ENCODE results near the gene MYL6B. TPM values are rescaled to one million over a fixed set of nuclear protein-coding genes. Genes with fewer than 3 reads are reported as not detected.

Gene MYL6B
- total RNA-seq, 1 donor from 2014 or later, result 19.5 TPM

DNA sequence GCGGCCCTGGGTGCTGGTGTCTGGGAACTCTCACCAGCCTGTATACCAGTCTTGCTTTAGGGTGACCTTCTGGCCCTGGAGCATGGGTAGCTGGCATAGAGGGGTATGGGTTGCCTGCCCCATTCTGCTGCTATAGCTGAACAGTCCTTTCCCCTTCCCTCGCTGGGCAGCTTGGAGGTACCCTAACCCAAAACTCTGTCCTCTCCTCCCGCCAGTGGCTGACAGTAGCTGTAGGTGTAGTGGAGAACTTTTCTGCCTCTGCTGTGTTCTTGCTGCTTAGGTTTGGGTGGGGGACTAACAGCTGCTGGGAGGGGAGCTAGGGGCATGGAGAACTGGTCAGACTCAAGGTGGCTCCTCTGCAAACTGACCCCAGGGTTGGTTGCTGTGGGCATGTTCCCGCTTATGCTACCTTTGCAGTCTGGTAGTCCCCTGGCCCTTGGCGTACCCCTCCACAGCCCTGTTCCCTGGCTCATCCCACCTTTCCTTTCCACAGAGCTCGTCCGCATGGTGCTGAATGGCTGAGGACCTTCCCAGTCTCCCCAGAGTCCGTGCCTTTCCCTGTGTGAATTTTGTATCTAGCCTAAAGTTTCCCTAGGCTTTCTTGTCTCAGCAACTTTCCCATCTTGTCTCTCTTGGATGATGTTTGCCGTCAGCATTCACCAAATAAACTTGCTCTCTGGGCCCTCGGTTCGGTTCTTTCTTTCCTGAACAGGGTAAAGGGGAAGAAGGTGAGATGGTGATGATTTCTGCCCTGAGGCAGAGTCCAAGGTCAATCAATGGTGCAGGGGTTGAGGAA is 8.7 kb downstream of the MYL6B start:
- peak overlapping the region; percentile 84 for H3K4me3 ChIP-seq
- H3K27me3 ChIP-seq, result no peaks in the 10 kb centered on the region
- TF ChIP-seq, protein P1, sequence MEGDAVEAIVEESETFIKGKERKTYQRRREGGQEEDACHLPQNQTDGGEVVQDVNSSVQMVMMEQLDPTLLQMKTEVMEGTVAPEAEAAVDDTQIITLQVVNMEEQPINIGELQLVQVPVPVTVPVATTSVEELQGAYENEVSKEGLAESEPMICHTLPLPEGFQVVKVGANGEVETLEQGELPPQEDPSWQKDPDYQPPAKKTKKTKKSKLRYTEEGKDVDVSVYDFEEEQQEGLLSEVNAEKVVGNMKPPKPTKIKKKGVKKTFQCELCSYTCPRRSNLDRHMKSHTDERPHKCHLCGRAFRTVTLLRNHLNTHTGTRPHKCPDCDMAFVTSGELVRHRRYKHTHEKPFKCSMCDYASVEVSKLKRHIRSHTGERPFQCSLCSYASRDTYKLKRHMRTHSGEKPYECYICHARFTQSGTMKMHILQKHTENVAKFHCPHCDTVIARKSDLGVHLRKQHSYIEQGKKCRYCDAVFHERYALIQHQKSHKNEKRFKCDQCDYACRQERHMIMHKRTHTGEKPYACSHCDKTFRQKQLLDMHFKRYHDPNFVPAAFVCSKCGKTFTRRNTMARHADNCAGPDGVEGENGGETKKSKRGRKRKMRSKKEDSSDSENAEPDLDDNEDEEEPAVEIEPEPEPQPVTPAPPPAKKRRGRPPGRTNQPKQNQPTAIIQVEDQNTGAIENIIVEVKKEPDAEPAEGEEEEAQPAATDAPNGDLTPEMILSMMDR (IDR thresholded peaks at IDR 0.05), result no peak
- intact Hi-C loops (cut with DNase I), result no loop called here
- H3K9me3 ChIP-seq, result no peaks in the 10 kb centered on the region
- peaks cover 65% of the 10 kb centered on the region for H3K36me3 ChIP-seq
- H3K4me1 ChIP-seq, result peaks cover 21% of the 10 kb centered on the region
- DNase-seq (no peak), ATAC-seq (no peak)
- H3K27ac ChIP-seq, result peak overlapping the region; percentile 96

- Histone ChIP-seq H3K27me3 (no peaks in the 10 kb centered on the region), H3K4me3 (no peak overlapping the region), H3K36me3 (peaks cover 72% of the 10 kb centered on the region), H3K9me3 (no peaks in the 10 kb centered on the region), H3K27ac (no peak overlapping the region), H3K4me1 (peaks cover 21% of the 10 kb centered on the region)
- intact Hi-C loops (cut with DNase I), result no loop called here
- TF ChIP-seq, protein P1 (IDR thresholded peaks at IDR 0.05), result no peak
- DNase-seq, result no peak
- ATAC-seq, result no peak
Observed at GRCh38 chr12:56161690-56162351, 9.4 kb downstream of the MYL6B start.

GRCh38 chr12:56162468-56163290 is 10.3 kb downstream of the MYL6B start:
- Histone ChIP-seq H3K27ac (no peak overlapping the region), H3K27me3 (no peaks in the 10 kb centered on the region), H3K4me3 (no peak overlapping the region), H3K4me1 (peaks cover 21% of the 10 kb centered on the region), H3K9me3 (no peaks in the 10 kb centered on the region), H3K36me3 (peaks cover 80% of the 10 kb centered on the region)
- TF ChIP-seq, protein P1 (IDR thresholded peaks at IDR 0.05), result no peak
- no peak for ATAC-seq
- no peak for DNase-seq
- intact Hi-C loops (cut with DNase I), result no loop called here

GRCh38 chr12:56163533-56164344 is 11.4 kb downstream of the MYL6B start:
- ATAC-seq, result no peak
- DNase-seq, result no peak
- intact Hi-C loops (cut with DNase I), result no loop called here

More at GRCh38 chr12:56163533-56164344, 11.4 kb downstream of the MYL6B start:
- TF ChIP-seq, protein P1 (IDR thresholded peaks at IDR 0.05), result no peak
- Histone ChIP-seq H3K4me1 (peaks cover 21% of the 10 kb centered on the region), H3K36me3 (peaks cover 90% of the 10 kb centered on the region), H3K27me3 (no peaks in the 10 kb centered on the region), H3K9me3 (no peaks in the 10 kb centered on the region), H3K27ac (no peak overlapping the region), H3K4me3 (no peak overlapping the region)

Data from upper lobe of right lung (tissue), 1 donor.